ENCODE data around the gene MYO1D.

MYO1D gene

DNA sequence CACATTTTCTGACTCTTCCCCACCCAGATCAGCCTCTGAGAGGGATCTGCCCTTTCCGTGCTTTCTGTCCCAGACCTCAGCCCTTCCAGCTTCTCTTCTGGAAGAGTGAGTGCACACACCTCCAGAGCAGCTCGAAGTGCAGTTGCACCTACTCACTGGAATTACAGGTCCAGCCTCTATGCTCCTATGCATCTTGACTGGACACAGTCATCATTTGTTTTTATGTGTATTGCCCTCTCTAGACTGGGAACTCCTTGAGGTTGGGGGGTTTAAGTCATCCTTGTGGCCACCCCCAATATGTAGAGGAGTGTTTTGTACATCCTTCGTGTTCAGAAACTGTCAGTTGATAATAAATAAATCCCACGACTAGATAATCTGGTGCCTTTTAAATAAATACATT is 308.2 kb downstream of the MYO1D start:
- DNase-seq (ENCODE audit: low spot score) = no peak

DNA sequence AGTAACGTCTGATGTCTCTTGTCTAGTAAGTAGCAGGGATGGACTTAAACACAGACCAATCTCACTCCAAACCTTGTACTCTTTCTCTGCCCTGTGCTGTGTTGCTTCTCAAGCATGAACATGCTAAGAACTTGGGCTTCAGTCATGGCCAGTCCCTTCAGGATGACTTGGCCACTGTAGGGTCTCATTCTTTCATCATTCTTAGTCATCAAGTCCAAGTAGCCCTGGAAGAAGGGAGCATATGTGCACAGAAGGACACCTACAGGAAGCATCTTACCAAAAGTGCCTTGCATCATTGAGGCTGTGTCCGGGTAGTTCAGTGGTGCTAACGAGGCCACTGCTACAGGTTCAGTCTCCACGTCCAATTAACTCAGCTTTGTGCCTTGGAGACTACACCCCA is 309.4 kb downstream of the MYO1D start:
- DNase-seq (ENCODE audit: low spot score) = no peak

DNA sequence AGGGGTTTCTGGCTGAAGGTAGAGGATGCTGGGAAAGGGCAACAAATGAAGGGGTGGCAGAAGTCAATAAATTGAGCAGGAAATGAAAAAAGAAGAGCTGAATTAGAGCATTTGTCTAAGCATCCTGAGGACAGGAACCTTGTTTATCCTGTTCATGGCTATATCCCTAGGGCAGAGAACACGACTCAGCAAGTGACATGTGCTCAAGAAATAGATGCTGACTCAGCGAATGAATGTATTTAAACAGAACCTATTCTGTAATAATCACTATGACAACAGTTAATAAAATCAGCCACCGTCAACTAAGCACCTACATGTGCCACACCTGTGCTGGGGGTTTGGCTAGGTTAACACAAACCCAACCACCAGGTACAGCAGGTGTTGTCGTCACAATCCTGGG is 309.8 kb downstream of the MYO1D start:
- DNase-seq (ENCODE audit: low spot score) = no peak

DNA sequence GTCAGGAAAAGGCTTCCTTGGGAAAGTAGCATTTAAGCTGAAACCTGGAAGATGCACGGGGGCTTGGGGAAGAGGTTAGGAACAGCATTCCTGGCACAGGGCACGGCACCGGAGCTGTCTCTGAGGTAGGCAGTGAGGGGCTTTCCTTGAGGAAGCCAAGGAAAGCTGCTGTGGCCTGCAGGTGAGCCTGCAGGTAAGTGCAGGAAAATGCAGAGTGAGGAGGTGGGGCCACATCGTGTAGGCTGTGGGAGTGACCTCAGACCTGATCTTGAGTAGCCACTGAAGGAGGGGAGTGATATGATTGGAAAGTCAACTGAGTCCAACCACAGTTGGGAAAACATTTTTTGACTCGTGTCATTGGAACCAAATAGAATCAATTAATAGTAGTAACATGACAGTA is 310.6 kb downstream of the MYO1D start:
- DNase-seq (ENCODE audit: low spot score) = no peak

DNA sequence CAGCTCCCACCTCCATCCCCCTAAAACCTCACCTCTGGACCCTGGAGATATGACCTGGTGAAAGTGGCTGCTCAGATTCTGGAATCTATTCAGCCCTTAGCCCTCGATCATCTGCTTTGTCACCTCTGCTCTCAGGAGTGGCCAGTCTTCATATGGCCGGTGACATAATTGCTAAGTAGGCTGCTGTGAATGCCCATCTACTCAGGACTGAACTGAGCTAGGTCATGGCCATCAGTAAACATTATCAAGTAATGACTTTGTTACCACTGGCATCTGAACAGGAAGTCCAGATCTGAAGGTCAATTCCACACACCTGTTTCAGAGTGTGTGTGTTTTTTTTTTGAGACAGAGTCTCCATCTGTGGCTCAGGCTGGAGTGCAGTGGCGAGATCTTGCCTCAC is 311.5 kb downstream of the MYO1D start:
- no peak for DNase-seq (ENCODE audit: low spot score)

DNA sequence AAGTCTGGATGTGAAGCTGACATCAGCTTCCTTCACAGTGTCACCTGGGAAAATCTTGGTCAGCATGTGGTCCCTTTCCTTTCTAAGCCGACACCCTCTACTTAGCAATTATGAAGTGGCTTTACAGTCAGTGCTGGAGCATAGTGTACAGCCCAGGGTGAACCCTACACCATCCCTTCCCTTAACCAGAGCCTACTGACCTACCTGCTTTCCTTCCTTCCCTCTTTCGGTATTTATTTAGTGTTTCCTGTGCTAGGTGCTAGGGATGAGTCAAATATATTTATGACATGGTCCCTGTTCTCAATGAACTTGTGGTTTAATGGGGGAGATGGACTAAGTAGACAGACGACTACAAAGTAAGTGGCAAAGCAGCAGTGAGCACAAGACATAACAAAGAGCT is 312.6 kb downstream of the MYO1D start:
- no peak for DNase-seq (ENCODE audit: low spot score)

DNA sequence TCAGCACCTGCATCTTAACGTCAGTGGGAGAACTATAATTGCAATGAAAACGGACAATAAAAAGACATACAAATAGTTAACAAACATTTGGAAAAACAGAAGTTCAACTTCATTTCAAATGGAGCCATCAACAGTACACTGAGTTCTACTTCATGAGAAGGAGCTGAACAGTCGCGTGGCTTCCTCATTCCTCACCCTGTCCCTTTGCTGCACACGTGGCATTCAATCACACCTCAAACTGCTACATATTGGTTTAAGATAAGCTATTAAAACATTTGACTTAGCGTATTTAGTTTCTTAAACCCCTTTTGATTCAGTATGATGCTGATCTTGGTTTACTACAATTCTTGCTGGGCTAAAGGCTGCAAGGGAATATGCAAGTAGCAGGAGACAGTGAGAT is 313.3 kb downstream of the MYO1D start:
- DNase-seq (ENCODE audit: low spot score) = no peak

DNA sequence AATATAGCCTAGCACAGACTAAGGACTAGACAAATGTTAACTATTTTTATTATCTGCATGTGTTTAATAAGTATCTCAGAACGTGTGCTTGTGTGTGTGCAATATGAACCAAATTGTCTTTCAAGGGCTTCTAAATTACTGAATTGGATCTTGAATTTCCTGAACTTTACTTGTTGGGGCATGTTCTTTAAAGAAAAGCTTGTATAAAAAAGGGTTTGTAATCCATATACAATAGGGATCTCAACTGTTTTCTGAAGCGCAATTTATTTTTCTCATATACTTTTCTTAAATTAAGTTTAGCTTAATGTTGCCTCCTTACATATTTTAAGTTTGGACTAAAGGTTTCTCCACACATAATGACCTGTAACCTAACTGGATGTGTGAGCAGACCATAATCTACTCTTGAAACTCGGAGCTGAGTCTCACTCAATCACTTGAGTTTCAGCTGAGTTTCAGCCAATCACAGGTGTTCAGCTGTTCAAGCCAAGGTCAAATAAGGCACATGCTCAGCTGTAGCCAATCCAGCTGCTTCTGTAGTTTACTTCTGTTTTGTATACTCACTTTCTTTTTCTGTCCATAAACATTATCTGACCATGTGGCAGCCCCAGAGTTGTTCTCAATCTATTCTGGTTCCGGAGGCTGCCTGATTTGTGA is 317.8 kb downstream of the MYO1D start:
- no peak for DNase-seq (ENCODE audit: low spot score)

DNA sequence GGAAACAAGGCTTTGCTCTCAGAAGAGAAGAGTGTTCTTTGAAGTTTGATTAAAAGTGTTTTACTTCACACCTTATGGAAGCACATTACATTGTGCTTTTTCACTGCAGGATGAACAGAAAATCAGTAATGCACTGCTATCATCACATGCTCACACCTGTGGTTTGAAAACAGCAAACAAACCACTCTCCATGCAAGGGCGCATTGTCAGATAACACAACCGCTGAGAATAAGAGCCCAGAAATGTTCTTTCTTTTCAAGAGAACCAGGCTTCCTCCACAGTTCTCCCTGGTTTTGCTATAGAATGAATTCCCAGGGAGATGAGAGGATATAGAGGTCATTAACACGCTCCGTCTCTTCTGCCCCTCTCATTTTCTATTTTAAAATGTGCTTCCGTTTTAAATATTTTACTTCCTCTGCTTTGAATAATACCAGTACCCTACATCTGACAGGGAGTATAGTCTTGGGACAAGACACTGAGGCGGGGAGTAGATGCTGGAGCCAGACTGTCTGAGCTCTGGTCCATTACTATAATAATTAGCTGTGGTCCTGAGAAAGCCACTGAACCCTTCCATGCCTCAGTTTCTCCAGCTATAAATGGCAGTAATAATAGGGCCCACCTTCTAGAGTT is 318.5 kb downstream of the MYO1D start:
- no peak for DNase-seq (ENCODE audit: low spot score)

DNA sequence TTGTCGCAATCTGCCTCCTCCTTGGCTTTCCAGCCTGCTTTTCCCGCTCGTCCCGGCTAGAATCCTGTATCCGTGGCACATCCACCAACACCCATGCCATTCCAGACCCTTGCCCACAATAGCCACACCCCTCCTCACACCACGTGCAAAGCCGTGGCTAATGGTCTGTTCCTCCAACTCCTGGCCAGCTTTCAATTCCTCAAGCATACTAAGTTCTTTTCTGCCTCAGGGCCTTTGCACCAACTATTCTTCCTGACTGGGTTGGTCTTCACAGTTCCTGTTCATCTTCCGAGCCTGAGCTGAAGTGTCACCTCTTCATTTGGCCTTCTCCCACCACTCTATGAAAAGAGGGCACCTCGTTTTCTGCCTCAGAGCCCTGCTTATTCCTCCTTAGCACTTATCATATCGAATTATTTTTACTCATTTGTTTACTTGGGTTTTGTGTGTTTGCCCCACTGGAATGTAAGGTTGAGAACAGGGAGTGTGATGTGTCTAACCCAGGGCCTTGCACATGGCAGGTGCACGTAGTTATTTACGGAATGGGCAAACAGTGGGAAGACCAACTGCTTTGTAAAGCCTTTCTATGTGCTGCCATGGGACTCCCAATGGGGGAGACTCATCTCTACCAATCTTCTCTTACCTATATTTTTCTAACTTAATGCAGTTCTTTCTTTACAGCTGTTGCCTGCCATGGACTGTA is 321.2 kb downstream of the MYO1D start:
- no peak for DNase-seq (ENCODE audit: low spot score)

DNA sequence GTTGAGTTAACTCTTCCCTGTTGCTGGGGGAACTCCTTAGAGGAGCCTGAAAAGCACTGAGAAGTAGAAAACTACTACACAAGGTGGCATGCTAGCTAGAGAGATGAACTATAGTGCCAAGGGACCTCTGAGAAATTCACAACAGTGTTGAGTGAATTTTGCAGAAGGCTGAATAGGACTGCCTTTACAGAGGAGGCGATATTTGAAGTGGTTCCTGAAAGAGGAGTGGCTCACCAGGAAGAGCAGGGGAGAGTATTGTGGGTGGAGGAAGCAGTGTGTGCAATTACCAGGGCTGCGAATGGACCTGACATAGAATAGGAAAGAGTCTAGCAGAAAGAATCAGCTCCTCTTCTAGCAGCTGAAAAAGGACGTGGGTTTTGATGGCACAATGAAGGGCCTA is 323.8 kb downstream of the MYO1D start:
- no peak for DNase-seq (ENCODE audit: low spot score)

DNA sequence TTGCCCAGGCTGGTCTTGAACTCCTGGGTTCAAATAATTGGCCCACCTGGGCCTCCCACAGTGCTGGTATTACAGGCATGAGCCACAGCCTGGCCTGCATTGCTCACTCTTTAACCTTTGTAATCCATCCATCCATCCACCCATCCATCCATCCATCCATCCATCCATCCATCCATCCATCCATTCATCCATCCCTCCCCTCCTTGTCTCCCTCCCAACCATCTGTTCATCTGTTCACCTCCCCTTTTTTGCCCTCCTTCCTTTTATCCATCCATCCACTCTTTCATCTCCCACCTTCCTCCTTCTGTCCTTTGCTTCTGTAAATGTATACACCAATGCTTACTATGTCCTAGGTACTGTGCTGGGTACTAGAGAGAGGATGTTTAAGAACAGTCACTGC is 324.6 kb downstream of the MYO1D start:
- DNase-seq (ENCODE audit: low spot score) = no peak

DNA sequence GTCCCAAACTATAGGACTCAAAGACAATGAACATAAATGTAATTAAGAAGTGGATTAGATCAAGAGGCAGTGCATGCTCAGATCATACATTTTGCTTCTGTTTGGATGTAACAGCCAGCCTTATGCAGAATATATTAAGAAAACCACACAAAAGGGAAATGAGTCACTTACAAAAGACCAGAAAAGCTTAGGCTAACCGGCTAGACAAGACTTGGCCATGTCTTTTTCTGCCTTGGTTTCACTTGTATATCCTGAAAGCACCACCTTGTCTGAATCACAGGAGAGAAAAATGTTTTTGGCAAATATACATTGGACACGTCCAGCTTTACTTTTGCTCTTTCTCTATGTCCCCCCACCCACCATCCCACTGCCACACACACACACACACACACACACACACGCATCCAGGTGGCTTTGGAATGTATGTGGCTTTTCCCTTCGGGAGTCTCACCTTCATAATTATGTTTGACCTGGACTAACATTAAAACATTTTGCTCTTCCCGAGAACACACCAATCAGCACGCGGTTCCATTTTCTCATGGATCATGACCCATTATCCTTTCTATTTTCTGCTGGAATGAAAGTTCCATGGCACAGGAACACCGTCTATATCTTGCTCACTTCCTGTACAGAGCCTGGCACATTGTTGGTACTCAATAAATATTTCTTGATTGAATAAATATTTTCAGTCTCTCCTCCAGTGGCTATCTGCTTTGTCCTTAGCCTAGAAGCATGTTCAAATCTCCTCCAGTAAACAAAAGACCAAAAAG is 325.6 kb downstream of the MYO1D start:
- no peak for DNase-seq (ENCODE audit: low spot score)

DNA sequence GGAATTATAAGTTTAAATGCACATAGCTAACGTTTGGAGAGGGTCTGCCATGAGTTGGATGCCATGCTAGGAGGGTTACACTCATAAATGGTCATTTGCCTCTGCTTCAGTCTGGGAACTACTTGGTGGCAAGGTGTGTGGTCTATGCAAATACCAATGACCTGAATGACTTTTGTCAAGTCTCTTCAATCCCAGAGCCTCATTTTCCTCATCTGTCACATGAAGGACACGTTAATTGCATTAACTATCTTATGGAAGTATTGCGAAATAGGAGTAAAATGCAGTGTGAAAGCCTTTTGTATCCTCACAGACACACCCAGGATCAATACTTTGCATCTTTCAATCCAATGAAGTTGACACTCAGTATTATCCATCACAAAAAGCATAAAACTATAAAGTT is 327.4 kb downstream of the MYO1D start:
- no peak for DNase-seq (ENCODE audit: low spot score)

DNA sequence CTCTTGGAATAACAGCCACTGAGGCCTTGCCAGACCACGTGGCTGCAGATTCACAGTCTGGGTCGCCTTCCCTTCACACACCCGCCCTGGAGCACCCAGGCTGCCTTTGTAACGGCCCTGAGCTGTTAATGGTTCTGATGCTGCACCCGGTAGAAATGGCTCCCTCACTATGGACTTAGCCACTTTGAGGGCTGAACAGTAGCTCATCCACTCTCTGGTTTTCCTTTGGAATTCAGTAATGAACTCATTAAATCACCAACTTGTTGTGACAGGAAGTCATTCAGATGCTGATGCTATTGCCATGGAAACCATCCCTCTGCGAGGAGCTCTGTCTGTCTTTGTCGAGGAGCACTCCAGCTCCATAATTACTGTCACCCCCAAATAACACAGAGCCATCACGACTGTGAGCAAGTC is 330.9 kb downstream of the MYO1D start:
- DNase-seq (ENCODE audit: low spot score) = peak; percentile 83

DNA sequence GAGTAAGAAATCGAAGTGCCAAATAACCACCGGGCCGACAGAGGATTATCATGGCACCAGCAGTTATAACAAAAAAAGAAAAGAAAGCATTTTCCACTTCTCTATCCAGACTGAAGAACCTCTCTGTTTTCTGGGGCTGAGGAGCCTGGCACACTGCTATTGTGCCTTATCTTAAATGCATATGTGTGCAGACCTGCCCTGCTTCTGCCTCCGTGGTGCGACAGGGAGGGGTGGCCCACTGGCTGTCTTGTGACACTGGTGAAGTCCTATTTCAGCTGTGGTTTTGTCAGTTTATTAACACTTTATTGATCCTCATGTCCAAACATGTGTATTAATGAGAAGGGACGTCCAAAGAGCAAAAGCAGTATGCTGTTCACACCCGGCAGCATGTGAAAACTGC is 334.7 kb downstream of the MYO1D start:
- no peak for DNase-seq (ENCODE audit: low spot score)

DNA sequence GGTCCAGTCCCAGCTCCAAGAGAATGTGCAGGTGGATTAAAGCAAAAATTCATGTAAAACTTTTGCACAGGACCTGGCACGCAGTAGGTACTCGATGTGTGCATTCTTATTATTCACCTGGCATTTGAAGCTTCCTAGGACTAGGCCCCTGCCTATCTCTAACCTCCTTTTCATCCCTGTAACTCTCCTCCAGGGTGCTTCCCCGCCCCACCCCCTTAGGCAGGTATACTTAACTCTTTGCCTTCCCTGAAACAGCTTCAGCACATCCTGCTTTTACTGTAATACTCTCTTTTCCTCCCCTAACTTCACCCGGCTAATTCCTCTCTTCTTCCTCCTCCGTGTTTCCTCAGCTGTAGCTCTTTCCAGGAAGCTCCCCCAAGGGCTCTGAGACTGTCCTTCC is 335.3 kb downstream of the MYO1D start:
- DNase-seq (ENCODE audit: low spot score) = no peak

DNA sequence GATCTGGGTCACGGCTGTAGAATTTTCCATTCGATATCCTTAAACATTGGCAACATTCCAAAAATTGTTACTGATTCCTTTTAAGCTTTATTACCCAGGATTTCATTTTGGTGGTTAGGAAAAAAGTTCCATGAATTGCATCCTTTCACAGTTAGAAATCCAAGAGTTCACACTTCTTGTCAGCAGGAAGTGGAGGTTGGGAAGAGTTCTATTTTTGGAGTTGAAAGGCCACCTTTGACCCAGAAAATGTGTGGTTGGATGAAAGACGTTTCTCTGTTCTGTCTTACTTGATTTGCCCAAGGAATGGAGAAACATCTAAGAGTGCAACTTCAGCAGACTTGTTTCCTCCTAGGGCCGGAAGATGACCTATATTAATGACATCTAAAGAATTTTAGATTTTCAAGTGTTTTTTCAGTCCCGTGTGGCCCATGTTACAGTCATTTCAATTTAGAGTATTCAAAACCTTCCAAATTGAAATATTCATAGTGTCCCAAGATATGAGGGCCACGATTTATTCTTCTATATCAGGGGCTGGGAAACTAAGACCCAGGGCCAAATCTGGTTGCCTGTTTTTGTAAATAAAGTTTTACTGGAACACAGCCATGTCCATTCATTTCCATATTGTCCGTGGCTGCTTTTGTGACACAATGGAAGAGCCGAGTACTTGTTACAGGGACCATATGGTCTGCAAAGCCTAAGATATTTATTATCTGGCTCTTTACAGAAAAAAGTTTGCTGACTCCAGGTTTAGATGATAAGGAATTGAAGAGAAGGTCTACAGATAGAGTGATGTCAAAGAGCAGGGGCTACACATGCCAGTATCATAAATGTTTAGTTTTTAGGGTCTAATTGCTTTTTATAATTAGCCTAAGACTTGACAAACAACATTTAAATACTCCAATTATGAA is 339.9 kb downstream of the MYO1D start:
- no peak for DNase-seq (ENCODE audit: low spot score)

DNA sequence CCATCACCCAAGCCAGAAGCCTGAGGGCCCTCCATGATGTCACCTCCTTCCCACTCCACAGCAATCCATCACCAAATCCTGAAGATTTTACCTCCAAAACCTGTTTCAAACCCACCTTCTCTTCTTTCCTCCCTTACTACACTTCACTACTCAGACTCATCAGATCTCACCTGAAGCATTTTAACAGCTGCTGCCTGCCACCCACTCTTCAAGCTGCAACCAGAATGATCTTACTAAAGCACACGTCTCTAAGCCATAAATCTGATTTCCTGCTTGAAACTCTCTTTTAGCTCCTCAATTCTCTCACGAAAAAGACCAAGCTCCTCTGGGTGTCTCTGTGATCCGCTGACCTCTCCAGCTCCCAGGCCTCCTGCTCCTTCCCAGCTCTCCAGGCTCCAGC is 343.6 kb downstream of the MYO1D start:
- no peak for DNase-seq (ENCODE audit: low spot score)

DNA sequence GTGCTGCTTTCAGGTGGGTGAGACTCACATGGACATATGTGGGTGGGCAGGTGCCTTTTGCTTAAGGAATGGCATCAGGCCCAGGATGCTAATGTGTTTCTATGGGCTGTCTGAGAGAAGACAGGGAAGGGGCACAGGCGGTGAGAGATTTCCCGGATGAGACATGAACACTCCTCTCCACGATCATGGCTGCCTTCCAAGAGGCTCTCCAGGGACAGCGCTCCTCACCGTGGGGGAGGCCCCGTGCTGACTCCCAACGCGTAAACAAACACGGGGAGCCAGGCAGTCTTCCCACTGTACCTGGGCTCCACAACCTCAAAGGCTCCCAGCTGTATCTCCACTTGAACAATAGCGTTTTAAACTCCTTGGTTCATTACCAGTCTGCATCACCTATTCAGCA is 347.3 kb downstream of the MYO1D start:
- DNase-seq (ENCODE audit: low spot score) = no peak

DNA sequence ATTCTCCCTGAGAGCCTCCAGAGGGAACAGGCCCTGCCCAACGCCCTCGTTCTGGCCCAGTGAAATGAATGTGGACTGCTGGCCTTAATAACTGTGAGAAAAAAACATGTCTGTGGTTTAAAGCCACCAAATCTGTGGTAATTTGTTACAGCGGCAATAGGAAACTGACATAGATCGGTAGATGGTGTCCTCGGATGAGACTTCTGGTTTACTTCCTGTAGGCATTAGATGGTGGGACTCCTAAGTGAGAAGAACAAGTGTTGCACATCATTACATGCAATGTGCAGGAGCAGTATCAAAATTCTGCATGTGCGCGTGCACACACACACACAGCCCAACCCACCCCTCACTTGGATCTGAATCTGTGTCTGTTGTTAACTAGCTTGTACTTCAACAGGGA is 348.1 kb downstream of the MYO1D start:
- no peak for DNase-seq (ENCODE audit: low spot score)

DNA sequence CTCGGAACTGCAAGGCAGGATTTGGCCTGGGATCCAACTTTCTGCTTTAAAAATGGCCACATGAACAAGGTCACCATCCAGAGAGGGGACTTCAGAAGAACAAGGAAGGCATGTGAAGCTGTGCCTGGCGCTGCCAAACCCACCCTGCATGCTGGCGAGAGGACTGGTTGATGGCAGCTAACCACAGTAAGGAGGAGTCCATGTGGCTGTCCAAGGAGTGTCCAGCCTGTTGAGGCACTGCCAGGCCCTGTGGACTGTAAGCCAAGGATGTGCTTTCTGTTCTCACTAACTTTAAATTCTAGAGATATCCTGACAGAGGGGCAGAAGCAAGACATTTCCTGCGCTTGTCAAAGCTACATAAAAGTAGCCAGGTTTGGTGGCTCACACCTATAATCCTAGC is 349.8 kb downstream of the MYO1D start:
- no peak for DNase-seq (ENCODE audit: low spot score)
